ENCODE measurements around the gene SMTNL1.

SMTNL1 gene

GRCh38 chr11:57596266-57596885 lies 59.0 kb downstream of the SMTNL1 start:
- DNase-seq, result no peak

- no peak for DNase-seq
Observed at GRCh38 chr11:57597461-57597915, 60.1 kb downstream of the SMTNL1 start, which contains the start of gene SERPING1. Gene SERPING1 (plus strand): TSS chr11:57597685. CDS start chr11:57598271, 586 bp downstream.

- DNase-seq, result no peak
Observed at GRCh38 chr11:57597916-57598830, 60.8 kb downstream of the SMTNL1 start.

GRCh38 chr11:57598831-57599155 lies 61.4 kb downstream of the SMTNL1 start:
- no peak for DNase-seq

- DNase-seq, result no peak
Observed at GRCh38 chr11:57599381-57599780, 62.0 kb downstream of the SMTNL1 start.

Data from activated CD4-positive, alpha-beta T cell treated with anti-CD3 and anti-CD28 coated beads, Interleukin-10, Interleukin-2, amounts not matched to agents 100 ng/mL and 50 ng/mL, durations not matched to agents 16 hours and 8 hours (primary cell).